ENCODE data around the gene S100A1. TPM values are rescaled to one million over a fixed set of nuclear protein-coding genes. Genes with fewer than 3 reads are reported as not detected.
A peak's percentile ranks its signal among the peaks of the same experiment; 100 is the strongest.

The S100A1 gene
- total RNA-seq, 1 experiment from 2014 or later, result not detected

- Histone ChIP-seq H4K91ac (ENCODE audit: insufficient read length, low read depth, low read length) (no peak overlapping the region), H4K8ac (replicated peaks; ENCODE audit: insufficient read length, low read depth, low read length) (no peak overlapping the region), H3K23ac (ENCODE audit: insufficient read length, low read depth, low read length) (no peak overlapping the region), H4K5ac (ENCODE audit: insufficient read length, low read depth, low read length) (no peak overlapping the region), H2BK15ac (ENCODE audit: low read depth, low read length) (no peak overlapping the region), H2BK5ac (ENCODE audit: insufficient read length, low read length) (no peak overlapping the region), H2AK5ac (ENCODE audit: insufficient read length, low read length) (no peak overlapping the region), H3K14ac (ENCODE audit: insufficient read depth, low read length) (peak overlapping the region; percentile 92), H3K4me1 (ENCODE audit: insufficient read depth, low read length) (peaks cover 7% of the 10 kb centered on the region; the same call in 1 of the 2 replicates), H3K27ac (ENCODE audit: insufficient read length, low read depth, low read length) (peak overlapping the region; percentile 29), H3K9ac (ENCODE audit: extremely low read depth, insufficient read length, low read length) (no peak overlapping the region), H3K56ac (ENCODE audit: insufficient read length, low read depth, low read length) (no peak overlapping the region), H3K4ac (ENCODE audit: low read depth, low read length) (peak overlapping the region; percentile 89; the same call in 1 of the 2 replicates), H3T11ph (ENCODE audit: low read length) (no peak overlapping the region), H2BK20ac (ENCODE audit: low read depth, low read length, poor library complexity, severe bottlenecking) (no peak overlapping the region), H2BK12ac (ENCODE audit: insufficient read length, low read depth, low read length) (peak overlapping the region; percentile 28), H3K9me3 (ENCODE audit: control insufficient read depth, low read depth, low read length) (no peaks in the 10 kb centered on the region), H2AFZ (ENCODE audit: low read length) (no peak overlapping the region), H3K27me3 (ENCODE audit: insufficient read depth, low read length) (no peaks in the 10 kb centered on the region), H3K79me1 (ENCODE audit: insufficient read depth, low read depth, low read length, poor library complexity, severe bottlenecking) (no peaks in the 10 kb centered on the region), H3K79me2 (ENCODE audit: insufficient read depth, low read length) (no peaks in the 10 kb centered on the region), H4K20me1 (ENCODE audit: control insufficient read depth, insufficient read depth, insufficient read length) (no peaks in the 10 kb centered on the region), H3K4me2 (ENCODE audit: insufficient read depth, insufficient read length, low read length) (peak overlapping the region; percentile 20), H3K23me2 (ENCODE audit: insufficient read length, low read depth, low read length, poor library complexity, severe bottlenecking) (no peaks in the 10 kb centered on the region), H3K18ac (ENCODE audit: insufficient read length, low read depth, low read length) (peak overlapping the region; percentile 85), H2BK120ac (ENCODE audit: low read depth, low read length, poor library complexity, severe bottlenecking) (peak overlapping the region; percentile 69)
- H3K9me3 Mint-ChIP-seq, result no peaks in the 10 kb centered on the region
- no peaks in the 10 kb centered on the region for H3K36me3 Mint-ChIP-seq (ENCODE audit: insufficient read depth in 1 of 3, low read depth in 3 of 3)
- WGBS (ENCODE audit: extremely low coverage, insufficient read length, low lambda C conversion rate), result no CpG with 5 or more reads among the region's 7 CpGs
- H3K4me3 Mint-ChIP-seq, result peak overlapping the region in 1 of 2 experiments; percentile 61; a peak in 3 of 5 replicates
- DNase-seq, result peak; percentile 87
- peak overlapping the region; percentile 83 to 89 (median 86); a peak in 6 of 7 replicates for H3K27ac Mint-ChIP-seq
- H3K4me1 Mint-ChIP-seq, result peaks cover 19% of the 10 kb centered on the region in 2 experiments
- no peak for TF ChIP-seq CTCF (conservative IDR thresholded peaks at IDR 0.05)
- no peaks in the 10 kb centered on the region; the same call in none of the 2 replicates for H3K27me3 Mint-ChIP-seq (ENCODE audit: low read depth)
Observed at GRCh38 chr1:153598309-153599172, 29.7 kb upstream of the S100A1 start.

Data from H9 (cell line).